Tongue (tissue), 2 donors: ENCODE measurements around the gene TFR2. TPM values are rescaled to one million over a fixed set of nuclear protein-coding genes. Genes with fewer than 3 reads are reported as not detected.

ENCODE experiments used
- DNase-seq: peaks from one replicate; pipeline ENCODE4 v3.0.0-alpha.2; 2015
- total RNA-seq: library from RNA; depleted of rRNA; stranded (reverse); fragments of >200 nt; gene quantifications from one replicate; pipeline ENCODE4 v1.2.3, GENCODE V29; 2014

The TFR2 gene
- total RNA-seq, 1 donor from 2014 or later, result 1.3 TPM

DNA sequence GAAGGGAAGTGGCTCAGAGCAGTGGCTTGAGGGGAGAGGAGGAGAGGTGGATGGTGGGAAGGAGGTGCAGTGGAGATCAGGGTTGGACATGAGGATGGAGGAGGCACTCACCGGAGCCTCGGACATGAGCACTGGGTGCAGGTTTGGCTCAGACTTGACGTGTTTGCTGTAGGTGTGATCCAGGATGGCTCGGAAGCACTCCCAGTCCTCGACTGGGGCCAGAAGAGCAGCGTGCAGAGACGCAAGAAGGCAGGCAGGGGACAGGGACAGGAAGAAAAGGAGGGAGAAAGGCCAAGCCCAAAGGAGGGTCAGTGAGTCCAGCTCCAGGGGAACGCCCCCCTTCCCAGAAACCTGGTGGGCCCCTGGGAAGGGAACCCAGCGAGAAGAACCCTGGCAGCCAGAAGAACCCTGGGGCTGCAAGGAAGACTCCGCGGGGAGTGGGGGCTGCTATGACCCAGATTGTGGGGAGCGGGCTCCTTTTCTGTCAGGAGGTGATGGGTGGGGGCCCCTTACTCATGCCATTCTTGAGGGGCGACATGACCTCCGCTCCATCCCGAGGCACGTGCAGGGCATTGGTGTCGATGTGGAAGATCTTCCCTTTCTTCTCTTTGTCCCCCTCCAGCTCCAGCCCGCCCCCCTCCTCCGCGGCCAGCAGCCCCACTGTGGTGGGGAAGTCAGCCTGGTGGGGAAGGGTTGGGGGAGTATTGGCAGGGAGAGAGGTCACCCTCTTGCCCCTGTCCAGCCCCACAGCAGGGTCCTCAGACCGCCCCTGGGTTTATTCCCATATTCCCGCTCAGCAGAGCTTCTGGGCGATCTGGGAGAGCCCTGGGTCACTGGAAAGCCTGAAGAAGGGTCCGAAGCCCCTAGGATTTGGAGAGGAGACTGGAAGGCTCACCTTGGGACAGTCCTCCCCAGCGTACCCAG, 13.8 kb upstream of the TFR2 start:
- DNase-seq, result no peak

DNA sequence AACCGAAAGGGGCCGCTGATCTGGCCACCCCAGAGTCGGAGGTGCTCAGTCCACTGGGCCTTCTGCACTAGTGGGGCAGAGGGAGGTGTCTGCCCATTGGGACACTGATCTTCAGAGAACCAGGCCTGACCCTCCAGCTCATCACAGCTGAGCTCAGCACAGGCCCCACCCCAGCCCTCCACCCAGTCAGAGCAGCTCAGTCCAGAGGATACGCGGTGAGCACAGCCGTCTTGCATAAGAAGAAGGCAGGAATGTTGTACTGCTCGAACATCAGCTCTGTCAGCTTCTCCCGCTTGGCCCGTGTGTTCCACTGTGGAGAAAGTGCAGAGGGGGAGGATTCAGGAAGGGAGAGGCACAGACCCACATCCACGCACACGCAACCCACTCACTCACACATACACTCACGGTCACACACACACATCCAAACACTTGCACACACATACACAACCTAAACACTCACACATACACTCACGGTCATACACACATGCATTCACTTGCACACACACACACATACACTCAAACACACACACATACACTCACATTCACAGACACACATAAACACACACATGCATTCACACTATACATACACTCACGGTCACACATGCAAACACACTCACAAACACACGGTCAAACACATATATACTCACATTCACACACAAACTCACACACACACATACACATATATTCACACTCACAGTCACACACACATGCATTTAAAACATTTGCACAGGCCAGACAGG, 8.6 kb upstream of the TFR2 start:
- no peak for DNase-seq

DNA sequence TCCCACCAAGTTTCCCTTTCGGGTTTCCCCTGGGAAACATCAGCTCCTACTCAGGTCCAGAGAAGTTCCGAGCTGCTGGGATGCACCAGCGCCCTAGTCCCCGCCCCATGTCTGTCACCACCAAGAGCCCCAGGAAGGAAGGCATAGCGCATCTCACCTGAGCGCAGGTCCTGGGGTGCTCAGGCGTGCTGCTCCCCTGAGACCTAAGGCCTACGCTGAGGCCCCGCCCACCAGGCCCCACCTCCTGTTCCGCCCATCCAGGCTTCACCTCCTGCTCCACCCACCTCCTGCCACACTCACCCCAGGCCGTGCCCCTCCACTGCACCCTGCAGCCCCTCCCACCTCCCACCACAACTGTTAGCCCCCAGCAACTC, 1.2 kb upstream of the TFR2 start:
- DNase-seq, result no peak

DNA sequence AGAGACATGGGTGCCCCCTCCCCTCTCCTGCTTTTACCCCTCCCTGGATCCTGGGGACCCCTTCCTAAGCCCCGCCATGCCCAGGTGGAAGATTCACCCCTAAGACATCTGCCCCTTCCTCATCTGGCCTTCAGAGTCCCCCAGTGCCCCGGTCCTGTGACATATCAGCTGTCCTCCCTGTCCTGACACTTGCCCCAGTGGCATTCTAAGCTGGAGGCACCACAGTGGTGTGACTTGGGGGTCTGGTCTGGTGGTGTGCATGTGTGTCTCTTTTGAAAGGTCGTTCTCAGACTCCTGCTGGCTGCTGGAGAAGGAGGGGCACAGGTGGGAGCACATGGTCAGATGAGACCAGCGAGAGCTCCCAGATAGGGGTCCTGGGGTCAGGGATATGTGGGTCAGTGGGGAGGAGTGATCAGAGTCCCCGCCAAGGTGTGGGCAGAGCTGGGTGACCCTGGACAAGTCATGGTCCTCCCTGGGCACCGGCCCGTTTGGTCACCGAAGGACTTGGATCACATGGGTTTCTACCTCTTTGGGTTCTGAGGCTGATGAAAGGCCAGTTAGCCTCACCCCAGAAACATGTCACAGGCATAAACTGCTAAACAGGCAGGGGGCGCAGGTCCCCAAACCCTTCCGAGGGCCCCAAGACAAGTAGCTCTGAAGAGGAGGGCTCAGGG, 645 bp upstream of the TFR2 start:
- no peak for DNase-seq

DNA sequence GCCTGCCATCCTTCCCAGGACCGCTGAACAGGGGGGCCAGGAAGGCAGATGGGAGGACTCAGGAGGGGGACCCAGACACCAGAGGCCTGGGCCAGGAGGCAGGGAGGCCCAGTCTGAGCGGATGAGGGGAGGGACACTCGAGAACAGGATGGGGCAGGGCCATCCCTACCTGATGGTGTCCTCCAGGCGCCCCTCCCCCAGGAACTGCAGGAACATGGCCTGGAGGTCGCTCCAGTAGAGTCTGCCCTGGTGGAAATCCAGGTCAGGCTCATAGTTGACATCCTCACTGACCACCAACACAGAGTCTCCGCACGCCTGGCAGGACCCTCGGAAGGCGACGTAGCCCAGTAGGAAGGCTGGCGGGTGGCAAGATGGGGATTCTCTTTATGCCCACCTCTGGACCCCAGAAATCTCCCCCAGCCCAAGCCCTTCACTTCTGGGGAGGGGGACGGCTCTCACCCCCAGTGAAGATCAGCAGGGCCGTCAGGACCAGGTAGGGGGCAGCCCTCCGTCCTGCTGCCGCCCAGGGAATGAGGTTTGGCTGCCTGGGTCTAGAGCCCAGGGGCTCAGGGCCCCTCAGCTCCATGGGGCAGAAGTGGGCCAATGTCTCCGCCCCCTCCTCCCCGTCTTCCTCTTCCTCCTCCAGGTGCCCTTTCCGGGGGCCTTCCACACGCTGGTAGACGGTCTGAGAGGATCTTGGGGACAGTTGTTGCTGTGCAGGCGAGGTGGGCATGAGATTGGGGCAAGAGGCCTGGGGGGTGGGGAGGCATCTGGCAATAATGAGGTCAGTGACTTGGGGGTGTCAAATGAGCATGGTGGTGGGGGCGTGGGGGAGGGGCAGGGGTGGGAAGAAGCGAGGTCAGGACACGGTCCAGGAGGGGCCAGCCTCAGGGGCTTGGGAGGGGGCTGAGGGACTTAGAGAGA, 573 bp downstream of the TFR2 start:
- no peak for DNase-seq

DNA sequence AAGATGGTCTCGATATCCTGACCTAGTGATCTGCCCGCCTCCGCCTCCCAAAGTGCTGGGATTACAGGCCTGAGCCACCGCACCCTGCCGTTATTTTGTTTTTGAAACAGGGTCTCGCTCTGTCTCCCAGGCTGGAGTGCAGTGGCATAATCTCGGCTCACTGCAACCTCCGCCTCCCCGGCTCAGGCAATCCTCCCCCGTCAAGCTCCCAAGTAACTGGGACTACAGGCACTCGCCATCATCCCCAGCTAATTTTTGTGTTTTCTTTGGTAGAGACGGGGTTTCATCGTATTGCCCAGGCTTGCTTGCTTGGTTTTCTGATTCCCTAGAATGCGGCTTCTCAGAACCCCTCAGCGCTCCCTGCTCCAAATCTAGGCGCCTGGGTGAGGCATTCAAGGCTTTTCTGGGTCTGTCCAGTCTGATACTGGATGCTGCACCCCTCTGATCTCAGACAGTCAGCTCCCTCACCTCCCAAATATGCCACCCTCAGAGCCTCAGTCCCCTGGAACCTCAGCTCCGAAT, 1.3 kb downstream of the TFR2 start:
- no peak for DNase-seq

DNA sequence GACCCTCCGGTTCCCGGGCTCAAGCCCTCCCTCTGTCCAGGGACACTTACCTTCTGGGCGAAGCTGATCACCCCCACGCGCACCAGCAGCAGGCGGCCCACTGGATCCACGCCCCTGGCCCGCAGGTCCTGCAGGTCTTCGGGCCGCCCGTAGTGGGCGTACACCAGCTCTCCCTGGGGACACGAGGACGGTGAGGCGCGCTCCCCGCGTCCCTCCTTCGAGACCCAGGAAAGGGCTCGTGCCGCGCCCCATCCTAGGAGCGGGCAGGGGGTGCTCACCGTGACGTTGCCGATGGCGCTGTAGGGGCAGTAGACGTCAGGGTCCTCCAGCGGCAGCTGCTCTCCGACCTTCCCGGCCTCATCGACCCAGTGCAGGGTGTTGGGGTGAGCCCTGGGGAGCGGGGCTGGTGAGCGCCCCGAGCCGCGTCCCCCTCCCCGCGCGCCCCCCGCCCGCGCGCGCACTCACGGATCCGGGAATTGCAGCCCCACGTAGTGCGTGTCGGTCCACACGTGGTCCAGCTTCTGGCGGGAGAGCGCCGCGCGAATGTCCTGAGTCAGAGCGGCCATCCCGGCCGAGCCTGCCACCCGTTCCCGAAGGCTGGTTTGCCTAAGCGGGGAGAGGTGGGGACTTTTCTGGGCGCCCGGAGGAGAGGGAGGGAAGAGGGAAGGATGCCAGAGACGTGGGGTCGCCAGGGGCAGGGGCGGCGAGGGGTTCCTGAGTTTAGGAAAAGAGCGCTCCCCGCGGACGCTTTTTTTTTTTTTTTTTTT, 8.2 kb downstream of the TFR2 start:
- DNase-seq, result peak; percentile 51

DNA sequence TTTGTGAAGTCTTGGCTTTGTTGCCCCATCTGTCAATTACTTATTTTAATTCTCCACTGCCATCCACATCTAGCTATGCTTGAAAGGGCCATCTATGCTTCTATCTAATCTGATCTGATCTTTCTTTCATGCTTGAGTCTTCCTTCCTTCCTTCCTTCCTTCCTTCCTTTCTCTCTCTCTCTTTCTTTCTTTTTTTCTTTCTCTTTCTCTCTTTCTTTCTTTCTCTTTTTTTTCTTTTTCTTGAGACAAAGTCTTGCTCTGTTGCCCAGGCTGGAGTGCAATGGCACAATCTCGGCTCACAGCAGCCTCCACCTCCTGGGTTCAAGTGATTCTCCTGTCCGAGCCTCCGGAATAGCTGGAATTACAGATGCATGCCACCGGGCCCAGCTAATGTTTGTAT, 11.3 kb downstream of the TFR2 start:
- no peak for DNase-seq

DNA sequence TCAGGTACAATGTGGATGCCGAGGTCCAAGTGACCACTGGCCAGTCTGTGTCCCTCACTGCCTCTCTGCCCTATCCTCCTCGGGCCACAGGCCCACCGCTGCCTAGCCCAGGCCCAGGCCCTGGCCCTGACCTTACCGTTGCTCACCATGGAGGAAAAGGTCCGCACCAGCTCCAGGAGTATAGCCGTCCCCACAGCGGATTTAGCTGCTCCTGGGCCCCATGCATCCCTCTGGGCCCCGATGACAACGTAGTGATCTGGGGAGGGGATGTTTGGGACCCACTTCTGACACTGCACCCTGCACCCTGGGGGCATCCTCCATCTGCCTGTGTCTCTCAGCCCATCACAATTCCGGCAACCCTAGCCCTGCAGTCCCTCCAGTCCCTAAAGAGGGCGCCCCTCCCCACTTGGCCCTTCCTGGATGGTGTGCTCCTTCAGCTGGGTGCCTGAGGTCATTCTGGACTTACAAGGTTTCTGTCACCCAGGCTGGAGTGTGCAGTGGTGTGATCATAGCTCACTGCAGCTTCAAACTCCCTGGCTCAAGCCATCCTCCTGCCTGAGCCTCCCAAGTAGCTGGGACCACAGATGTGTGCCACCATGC, 12.1 kb downstream of the TFR2 start:
- DNase-seq, result no peak

DNA sequence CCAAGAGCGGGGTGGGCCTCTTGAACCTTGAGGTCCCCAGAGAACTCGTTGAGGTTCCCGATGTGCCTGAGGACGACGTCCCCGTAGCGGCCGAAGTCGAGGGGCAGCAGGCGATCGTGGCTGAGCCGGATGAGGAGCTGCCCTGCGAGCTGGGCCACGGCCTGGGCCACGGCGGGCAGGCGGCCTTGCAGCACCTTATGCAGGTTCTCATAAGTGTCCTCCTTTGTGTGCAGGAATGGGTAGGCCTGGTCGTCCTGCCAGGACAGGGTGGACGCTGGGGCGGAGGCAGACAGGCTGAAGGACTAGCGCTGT, 14.2 kb downstream of the TFR2 start:
- DNase-seq, result no peak

DNA sequence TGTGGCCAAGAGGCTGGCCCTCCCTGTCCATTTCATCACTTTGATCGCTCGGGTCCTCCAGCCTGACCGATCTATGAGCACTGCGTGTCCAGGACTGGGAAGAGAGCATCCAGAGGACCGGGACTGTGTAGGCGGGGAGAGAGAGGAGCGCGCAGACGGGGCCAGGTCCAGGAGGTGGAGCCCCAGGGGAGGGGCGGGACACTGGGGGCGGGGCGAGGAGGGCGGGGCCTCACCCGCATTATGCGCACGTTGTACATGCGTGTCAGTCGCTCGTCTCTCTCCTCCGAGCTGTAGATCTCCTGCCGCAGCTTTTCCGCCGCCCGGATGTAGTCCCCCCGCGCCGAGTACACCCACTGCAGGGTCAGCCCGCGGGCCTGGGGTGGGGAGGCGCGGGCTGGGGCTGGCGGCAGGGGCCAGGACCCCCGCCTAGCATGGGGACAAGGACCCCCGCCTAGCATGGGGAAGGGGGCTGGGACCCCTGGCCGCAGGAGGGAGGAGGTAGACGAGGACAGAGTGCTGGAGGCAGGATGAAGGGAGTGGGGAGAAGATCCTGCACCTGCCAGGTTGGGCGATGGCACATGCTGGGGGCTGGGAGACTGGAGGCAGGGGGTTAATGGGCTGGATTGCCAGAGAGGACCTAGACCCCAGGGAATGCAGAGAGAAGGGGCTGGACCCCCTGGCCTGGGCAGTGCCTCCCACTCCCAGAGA, 14.7 kb downstream of the TFR2 start:
- DNase-seq, result peak; percentile 80

DNA sequence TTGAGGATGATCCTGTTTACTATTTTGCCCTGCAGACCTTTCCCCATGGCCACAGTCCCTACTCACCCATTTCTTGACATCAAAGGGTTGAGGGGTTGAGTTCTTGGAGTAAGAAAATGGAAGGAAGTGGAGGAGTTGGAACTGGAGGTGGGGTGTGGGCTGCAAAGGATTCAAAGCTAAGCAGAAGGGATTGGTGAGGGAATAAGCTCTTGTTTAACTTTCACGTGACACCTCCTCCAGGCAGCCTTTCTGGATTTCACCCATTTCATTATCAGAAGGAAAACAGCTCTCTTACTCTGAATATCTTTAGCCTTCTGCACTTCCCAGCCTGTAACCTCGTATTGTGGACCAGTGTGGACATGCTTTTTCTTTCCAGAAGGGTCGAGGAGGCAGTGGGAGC, 15.3 kb downstream of the TFR2 start:
- DNase-seq, result no peak

DNA sequence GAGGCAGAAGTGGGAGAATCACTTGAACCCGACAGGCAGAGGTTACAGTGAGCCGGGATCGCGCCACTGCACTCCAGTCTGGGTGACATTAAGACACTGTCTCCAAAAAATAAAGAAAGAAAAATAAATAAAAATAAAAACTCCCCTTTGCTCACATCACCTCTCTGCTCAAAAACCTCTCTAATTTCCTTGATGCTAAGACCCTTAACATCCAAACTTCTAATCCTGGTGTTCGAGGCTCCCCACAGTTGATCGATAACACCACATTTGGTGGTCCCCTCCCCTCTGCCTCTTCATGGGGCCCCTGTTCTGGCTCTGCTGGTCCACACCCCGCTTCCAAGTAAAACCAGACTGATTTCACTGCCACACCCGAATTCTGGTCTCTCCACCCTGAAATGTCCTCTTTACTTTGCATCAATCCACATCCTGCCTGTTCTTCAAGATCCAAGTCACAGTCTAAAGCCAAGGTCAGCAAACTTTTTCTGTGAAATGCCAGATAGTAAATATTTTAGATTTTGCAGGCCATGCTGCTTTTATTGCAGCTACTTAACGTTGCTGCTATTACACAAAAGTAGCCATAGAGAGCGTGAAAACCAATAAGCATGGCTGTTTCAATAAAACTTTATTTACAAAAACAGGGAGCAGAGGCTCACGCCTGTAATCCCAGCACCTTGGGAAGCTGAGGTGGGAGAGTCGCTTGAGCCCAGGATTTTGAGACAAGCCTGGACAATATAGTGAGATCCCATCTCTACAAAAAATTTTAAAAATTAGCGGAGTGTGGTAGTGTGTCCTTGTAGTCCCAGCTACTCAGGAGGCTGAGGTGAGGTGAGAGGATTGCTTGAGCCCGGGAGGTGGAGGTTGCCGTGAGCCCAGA, 17.2 kb downstream of the TFR2 start:
- no peak for DNase-seq

DNA sequence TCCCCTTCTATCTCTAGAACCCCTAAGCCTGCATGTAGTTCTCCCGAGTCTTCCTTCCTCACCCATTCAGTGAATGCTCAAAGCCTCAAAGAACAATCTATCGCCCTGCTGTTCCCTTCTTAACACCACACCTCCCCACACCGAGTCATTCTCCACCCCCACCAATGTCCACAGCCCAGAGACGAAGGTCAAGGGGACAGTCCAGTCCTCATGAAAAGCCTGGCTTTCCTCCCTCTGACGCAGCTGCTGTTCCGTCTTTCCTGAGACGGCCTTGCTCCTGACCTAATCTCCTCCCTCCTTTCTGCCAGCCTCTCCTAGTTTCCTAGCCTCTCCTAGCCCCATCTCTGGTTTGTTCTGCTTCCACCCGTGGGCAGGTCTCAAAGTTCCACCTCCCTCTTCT, 19.8 kb downstream of the TFR2 start:
- no peak for DNase-seq

DNA sequence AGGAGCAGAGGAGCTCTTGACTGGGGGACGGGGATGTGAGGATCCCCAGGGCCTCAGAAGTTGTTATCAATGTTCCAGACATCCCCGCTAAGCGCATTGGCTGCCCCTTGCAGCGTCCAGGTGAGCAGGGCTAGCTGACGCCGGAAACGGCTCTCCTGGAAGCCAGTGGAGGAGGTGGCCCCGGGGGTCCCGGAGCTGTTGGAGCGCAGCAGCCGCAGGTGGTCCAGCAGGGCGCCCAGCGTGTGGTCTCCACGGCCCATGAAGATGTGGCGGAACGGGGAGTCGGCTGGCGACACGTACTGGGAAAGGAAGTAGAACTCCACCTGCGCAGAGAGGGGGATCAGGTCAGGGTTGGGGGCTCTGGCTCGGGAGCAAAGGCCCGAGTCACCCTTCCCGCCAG, 20.5 kb downstream of the TFR2 start:
- DNase-seq, result no peak

DNA sequence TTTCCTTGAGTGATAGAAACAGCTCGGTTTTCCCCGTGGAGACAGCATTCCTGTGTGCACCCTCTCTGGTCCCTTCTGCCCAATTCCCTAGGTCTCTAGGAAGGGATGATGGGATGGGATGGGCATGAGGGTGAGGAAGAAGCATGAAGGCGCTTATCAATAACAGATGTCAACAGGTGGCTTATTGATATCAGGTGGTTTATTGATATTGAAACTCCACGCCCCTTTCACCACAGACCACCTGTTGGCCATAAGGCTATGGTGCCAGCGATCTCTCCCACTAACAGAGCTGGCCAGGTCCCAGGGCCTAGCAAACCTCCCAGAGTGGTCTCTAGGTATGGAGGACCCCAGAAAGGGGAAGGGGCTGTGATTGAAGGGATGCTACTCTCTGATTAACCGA, 21.1 kb downstream of the TFR2 start:
- DNase-seq, result no peak

DNA sequence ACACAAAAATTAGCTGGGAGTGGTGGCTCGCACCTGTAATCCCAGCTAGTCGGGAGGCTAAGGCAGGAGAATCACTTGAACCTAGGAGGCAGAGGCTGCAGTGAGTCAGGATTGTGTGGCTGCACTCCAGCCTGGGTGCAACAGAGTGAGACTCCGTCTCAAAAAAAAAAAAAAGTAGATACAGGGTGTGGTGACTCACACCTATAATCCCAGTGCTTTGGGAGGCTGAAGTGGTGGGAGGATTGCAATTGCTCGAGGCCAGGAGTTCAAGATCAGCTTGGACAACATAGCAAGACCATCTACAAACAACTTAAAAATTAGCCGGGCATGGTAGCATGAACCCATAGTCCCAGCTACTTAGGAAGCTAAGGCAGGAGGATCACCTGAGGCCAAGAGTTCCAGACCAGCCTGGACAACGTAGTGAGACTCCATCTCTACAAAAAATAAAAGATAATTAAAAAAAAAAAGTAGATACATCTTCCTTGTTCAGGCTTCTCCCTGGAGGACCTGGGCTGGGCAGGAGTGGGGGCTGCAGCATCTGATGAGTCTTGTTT, 27.0 kb downstream of the TFR2 start:
- DNase-seq, result no peak

DNA sequence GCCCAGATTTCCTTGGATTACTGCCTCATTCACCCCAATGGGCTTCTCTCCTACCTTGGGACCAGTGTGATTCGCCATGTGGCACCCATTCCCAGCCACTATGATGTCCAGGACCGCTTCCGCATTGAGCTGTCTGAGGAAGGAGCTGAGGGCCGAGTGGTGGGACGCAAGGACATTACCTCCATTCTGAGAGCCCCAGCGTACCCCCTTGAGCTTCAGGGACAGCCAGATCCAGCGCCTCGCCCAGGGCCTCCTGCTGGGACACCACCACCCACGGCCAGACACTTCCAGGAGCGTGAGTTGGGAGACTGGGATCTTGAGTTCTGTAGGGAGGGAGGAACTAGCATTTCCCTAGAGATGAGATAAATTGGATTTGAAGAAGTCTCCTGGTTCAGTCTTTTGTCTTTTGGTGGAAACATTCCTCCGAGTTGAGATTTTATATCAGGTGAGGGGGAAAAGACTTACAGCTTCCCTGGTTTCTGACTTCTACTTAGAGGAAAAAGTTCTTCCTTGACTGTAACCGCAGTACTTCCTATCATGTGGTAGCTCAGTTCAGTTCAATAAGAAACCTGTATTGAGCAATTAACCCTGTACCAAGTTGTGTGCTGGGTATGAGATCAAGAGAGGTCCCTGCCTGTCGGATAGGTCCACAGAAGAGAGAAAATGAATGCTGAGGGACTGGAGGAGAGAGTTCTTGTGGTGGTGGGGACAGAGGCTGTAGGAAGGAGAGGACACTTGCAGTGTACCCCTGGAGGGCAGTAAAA, 27.8 kb downstream of the TFR2 start:
- no peak for DNase-seq
